ENCODE data around the gene GNA14.

- TF ChIP-seq CTCF (IDR thresholded peaks at IDR 0.05): no peak
- TF ChIP-seq POLR2A (IDR thresholded peaks at IDR 0.05): no peak
These were observed 78.8 kb downstream of the GNA14 start for GRCh38 chr9:77569335-77569734.
